NCI-H1048 (cell line): ENCODE measurements around the gene DNAJB11.
"Not testable (repeated sequence)": the region's sequence is repeated elsewhere in the genome, so short reads cannot be mapped to it uniquely, and the experiment has no call there.

Experiments used
- DNase-seq: peaks from one replicate; lab custom pipeline; 2025; lab: John Stamatoyannopoulos, UW

DNAJB11 gene

DNA sequence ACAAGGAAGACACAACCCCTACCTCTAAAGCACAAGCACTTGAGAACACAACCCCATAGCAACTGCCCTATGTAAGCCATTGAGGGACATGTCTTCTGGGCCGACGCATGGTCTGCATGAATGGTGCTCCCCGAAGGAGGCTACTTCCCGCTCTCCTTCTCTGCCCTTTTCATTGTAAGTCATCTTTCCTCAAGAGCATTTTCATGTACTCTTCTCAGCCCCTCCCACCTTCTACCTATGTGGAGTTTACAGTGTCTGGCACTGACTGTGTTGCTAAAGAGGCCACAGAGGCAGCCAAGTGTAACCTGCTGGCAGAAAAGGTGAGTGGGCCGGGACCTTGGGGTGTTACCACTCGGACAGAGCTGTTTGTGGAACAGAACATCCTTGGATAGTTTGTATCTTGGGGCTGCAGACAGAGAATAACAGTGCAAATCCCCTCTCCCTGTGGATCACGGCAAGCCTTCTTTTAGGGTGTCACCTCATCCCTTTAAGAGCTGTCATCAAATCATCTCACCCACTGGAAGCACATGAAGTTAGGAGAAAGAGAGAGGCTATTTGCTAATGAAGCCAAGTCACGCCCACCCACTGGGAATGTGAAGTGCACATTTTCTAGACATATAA is 47.9 kb downstream of the DNAJB11 start:
- DNase-seq, result no peak

DNA sequence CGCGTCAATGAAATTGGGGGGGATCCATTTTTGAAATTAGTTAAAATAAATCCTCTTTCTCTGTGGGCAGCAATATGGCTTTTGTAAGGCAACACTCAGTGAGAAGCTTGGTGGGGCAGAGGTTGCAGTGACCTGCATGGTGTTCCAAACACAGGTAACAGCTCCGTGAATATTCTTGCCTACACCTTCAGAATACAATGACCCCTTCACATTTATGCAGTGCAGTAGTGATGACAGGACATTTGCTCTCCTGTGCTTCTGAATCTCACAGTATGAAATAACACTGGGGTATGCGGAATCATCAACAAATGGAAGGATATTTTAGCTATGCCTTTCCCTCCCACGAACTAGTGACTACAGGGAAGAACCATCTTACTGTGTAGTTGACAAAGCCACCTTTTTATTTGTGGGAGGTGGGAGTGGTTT is 49.3 kb downstream of the DNAJB11 start:
- DNase-seq, result no peak

DNA sequence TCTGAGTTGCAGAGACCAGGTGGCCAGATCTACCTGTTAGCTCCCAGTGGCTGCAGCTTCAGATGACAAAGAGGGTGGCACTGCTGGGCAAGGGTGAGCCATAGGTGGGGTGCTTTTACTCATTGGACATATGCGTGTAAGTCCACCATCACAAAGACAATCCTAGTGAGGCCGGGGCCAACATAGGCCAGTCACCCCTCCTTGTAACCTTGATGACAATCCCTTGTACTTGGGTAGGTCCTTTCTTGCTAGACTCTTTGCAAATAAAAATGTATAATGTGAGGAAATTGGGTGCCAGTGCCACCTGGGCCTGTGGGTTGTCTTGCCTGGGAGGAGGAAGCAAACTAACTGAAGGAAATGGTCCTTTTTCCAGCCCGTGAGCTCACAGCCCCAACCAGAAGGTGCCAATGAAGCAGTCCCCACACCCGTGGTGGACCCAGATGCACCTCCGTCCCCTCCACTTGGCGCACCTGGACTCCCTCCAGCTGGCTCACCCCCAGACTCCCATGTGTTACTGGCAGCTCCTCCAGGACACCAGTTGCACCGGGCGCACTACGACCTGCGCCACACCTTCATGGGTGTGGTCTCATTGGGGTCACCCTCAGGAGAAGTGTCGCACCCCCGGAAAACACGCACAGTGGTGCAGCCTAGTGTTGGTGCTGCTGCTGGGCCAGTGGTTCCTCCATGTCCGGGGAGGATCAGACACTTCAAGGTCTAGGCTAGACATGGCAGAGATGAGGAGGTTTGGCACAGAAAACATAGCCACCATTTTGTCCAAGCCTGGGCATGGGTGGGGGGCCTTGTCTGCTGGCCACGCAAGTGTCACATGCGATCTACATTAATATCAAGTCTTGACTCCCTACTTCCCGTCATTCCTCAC is 49.9 kb downstream of the DNAJB11 start:
- DNase-seq, result no peak

DNA sequence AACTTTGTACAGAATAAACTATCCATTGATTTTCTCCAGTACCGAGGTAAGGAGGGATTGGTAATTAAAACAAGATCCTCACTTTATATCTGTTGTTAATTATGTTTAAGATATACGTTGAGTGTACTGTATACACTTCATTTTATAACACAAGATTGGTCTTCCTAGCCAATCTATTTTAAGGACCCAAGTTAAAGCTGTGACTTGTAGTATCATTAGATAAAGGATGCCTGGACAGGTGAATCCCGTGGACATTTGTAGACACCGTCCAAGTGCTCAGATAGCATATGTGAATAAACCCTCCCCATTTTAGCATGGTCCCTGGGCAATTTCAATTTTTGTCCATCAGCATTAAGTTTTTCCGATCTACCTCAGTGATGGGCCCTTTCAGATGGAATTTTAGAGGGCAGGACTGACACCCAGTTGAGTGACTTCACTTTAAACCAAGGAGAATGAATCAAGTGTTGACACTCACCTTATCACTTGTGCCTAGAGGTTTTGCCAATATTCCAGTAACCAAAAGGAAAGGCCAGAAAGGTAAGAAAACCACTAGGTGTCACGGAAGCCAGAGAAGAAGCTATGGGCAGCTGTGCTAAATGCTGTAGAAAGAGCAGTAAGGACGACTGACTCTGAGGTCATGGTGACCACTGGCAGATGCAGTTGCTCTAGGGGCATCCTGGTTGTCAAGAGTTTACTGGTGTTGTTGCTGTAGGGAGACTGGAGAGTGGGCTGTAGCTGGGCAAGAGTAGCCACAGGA is 51.6 kb downstream of the DNAJB11 start:
- DNase-seq, result no peak

DNA sequence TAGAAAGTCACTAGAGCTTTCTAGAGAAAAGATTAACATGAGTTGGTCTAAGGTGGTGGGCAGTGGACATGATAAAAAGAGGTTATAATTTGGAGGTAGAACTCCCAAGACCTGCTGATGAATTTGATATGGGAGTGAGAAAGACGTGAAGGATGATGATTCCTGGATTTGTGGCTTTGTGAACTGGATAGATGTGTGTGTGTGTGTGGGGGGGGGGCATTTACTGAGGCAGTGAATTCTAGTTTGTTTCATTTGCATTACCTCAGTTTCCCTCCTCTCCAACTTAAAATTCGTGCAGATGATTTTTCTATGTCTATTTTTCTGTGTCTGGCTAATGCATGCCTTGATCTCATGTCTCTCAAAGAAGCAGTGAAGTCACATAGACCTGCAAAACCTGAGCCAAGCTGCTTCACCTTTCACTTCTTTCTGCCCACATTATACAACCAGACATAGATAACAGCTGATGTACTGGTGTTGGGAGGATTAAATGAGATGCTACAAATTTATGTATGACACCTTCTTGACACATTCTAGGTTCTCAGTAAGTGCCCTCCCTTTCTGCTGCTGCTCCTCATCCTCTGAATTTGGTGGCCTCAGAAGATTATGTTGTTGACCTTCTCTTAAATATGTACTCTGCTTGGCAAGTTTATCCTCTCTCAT is 52.3 kb downstream of the DNAJB11 start:
- DNase-seq, result no peak

DNA sequence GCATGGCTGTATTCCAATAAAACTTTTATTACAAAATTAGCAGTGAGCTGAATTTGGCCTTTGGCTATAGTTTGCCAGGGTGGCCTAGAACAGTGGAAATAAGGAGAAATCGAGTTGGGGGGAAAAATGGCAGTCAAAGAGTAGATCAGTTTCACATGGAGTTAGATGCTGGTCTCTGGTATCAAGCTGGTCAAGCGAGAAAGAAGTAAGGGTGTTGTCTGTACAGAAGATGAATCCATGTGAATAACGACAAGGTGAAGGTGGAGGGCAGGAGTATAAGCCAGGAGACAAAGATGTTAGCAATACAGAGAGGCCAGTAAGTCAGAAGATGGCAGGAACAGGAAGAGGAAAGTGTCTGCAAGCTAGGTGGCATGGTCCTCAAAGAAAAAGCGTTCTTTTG is 54.1 kb downstream of the DNAJB11 start:
- no peak for DNase-seq

DNA sequence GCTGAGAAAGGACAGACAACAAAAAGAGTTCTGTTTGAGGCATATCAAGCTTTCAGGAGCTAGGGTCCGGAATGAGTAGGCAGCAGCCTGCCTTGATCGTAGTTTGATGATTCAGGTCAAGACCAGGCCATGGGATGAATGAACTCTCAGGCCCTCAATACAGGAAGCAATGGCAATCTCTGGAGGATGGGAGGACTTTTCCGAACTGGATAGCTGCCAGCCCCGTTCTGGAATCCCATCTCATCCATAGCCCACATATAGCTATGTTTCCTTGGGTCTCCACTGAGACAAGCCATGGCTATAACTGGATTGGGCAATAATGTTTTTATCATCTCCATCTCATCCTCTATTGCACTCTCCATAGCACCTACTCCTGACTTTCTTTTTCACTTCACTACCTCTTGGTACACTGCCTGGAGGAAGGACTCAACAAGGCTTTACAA is 55.1 kb downstream of the DNAJB11 start:
- DNase-seq, result no peak

DNA sequence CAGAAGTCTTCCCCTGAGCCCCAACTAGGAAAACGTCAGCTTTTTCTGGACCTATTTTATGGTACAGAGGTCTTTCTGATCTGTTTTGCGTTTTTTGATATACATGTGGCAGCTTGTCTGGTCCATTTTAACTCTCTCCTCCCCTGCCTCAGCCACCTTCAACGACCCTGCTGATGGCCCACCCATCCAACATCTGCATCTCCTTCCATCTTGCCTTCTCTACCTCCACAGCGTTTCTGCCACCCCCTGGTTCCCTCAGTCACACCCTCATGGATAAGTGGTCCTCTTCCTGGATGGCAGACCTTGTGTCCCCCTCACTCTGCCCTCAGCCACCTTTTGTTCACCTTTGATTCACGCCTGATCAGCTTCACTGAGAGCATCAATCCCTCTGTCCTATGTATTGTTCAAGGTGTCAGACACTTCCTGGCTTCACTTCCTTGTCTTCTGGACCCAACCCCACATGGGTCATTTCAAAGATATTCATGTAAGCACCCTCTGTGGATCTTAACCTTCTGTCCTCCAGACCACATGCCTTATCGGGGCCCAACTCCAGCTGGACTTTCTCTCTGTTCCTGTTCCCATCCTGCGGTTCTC is 55.8 kb downstream of the DNAJB11 start:
- DNase-seq, result no peak

DNA sequence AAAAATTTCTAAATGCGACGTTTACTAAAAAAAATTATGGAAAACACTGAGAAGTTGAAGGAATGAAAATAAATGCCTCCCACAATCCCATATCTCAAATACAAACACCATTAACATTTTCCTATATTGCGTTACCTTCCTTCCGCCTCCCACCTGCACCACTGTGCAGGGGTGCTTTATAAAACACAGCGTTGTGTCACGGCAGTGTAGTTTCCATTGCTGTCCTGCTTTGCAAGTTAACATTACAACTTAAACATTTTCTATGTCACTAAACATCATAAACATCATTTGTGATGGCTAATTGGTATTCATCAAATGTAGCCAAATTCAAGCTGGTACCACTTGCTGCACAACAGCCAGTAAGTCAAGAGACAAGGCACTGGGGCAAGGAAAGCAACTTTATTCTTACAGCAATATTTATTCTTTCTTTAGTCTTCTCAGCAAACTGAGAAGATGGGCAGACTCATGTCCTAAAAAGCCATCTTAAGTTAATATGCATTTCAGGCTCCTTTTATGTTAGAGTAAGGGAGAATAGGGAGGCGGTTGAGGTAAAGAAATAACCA is 57.4 kb downstream of the DNAJB11 start:
- no peak for DNase-seq

DNA sequence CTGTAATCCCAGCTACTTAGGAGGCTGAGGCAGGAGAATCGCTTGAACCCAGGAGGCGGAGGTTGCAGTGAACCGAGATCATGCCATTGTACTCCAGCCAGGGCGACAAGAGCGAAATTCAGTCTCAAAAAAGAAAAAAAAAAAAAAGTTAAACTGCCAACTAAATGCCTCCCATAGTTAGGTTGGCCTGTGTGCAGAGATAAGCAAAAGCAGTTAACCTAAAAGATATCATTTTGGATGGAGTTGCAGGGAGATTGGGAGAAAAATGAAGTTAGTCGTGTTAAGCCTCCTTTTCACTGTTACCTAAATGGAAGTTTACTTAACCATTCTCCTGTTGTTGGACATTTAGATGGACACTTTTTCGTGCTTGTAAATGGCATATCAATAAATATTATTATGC is 58.2 kb downstream of the DNAJB11 start:
- DNase-seq, result no peak

DNA sequence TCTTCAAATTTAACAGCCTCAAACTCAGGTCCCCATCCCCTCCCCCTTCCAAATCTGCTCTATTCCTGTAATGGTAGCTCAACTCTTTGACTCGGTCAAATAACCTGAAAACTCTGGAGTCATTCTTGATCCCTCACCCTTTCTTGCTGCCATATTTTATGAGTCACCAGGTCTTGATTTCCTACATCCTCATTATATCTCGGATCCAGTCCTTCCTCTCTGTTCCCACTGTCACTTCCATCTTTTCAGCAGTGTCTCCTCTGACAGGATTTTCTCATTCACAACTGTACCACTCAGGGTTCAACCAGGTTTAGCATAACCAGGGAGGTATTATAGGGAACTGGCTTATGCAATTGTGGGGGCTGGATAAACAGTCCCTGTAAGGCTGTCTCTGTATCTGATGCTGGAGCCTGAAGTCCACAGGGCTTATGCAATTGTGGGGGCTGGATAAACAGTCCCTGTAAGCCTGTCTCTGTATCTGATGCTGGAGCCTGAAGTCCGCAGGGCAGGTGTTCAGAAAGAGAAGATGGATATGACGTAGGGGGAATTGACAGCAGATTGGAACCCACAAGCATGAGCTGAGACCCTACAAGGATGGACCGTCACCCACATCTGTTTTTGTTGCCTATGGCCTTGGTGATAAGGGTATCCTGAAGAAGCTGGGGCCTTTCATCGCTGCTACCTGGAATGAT is 60.6 kb downstream of the DNAJB11 start:
- DNase-seq, result no peak

DNA sequence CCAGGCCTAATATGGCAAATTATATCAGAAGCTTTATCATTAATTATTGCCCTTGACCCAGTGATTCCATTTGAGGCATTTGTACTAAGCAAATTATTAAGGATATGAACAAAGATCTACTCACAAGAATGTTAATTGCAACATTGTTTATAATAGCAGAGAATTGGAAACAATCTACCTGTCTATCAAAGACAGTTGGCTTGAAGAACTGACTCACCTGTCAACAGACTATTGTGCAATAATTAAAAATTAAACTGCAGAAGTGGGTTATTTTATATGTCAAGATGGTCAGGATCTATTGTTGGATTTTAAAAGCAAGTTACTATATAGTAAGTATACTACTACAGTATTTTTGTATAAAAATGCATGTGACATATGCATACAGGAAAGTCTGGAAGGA is 63.0 kb downstream of the DNAJB11 start:
- no peak for DNase-seq

DNA sequence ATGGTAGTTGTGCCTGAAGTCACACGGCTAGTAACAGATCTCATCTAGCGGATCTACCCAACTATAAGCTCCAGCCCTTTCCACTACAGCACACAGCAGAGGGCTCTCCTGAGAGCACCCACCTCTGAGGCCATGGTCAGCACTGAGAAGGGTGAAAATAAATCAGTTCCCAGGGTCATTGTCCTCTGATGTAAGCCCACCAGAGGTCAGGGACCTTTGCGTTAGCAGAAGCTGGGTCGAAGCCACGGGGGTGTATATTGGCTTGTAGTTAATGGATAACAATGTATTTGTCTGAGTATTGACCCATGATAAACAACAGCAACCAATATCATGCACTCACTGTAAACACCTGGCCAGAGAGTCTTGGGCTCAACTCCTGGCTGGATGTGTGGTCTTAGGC is 63.7 kb downstream of the DNAJB11 start:
- not testable (repeated sequence) for DNase-seq
